ENCODE results near the gene CCS.

DNA sequence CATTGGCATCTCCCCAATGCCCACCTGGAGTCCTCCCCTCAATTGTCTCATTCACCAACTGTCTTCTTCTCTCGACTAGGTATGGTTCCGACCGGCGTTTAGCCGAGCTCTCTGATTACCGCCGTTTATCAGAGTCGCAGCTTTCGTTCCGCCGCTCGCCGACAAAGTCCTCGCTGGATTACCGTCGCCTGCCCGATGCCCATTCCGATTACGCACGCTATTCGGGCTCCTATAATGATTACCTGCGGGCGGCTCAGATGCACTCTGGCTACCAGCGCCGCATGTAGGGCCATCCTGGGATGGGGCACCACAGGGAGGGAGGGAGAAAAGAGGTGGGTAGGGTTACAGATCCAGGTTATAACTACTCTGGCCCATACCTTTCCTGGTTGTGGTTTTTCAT lies 33.4 kb downstream of the CCS start:
- TF ChIP-seq, protein P1, sequence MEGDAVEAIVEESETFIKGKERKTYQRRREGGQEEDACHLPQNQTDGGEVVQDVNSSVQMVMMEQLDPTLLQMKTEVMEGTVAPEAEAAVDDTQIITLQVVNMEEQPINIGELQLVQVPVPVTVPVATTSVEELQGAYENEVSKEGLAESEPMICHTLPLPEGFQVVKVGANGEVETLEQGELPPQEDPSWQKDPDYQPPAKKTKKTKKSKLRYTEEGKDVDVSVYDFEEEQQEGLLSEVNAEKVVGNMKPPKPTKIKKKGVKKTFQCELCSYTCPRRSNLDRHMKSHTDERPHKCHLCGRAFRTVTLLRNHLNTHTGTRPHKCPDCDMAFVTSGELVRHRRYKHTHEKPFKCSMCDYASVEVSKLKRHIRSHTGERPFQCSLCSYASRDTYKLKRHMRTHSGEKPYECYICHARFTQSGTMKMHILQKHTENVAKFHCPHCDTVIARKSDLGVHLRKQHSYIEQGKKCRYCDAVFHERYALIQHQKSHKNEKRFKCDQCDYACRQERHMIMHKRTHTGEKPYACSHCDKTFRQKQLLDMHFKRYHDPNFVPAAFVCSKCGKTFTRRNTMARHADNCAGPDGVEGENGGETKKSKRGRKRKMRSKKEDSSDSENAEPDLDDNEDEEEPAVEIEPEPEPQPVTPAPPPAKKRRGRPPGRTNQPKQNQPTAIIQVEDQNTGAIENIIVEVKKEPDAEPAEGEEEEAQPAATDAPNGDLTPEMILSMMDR (IDR thresholded peaks at IDR 0.05): no peak
- no peak for TF ChIP-seq EZH2 (IDR thresholded peaks at IDR 0.05; ENCODE audit: borderline replicate concordance, insufficient read depth, low read depth, low read length, poor library complexity, severe bottlenecking)

All from B cell (primary cell).